HEK293 (cell line): ENCODE data around the gene TMEM50B.

Source experiments
- CTCF ChIA-PET: fragments of 350-600 bp; formaldehyde crosslinking; extraction: SDS; loops from one replicate; lab custom pipeline; 2021; ENCODE audit warnings: antibody characterized with exemption; lab: Yijun Ruan, JAX
- POLR2A ChIA-PET: fragments of 300-600 bp; formaldehyde crosslinking; extraction: SDS; loops from one replicate; lab custom pipeline; 2020; ENCODE audit warnings: antibody characterized with exemption, inconsistent platforms; lab: Yijun Ruan, JAX
- H3K27ac ChIP-seq: fragments of 200-500 bp; sonication (Bioruptor generic); 2 replicates; pipeline ENCODE4 v1.5.1; 2014; ENCODE audit warnings: low read depth, low read length, control low read depth, inconsistent platforms; ENCODE audit errors: extremely low read depth
- H3K36me3 ChIP-seq, 2 experiments: fragments of 200-500 bp in 1 of 2; sonication (Bioruptor generic) in 1 of 2; 1 replicate in 1 of 2; 2 replicates in 1 of 2; pipeline ENCODE4 v1.5.1; 2014 to 2017; ENCODE audit warnings: inconsistent platforms in 2 of 2, low read length in 2 of 2; ENCODE audit not compliant: control insufficient read depth in 2 of 2, insufficient read depth in 1 of 2
- H3K4me1 ChIP-seq: fragments of 200-500 bp; sonication (Bioruptor generic); 2 replicates; pipeline ENCODE4 v1.5.1; 2014; ENCODE audit warnings: mild to moderate bottlenecking, low read length, inconsistent platforms; ENCODE audit not compliant: control insufficient read depth, insufficient read depth
- H3K4me3 ChIP-seq: 2 replicates; pipeline ENCODE4 v1.5.1; 2011; ENCODE audit warnings: low read depth, mild to moderate bottlenecking, control low read depth, low read length, moderate library complexity
- H3K9me3 ChIP-seq: fragments of 200-500 bp; sonication (Bioruptor generic); 2 replicates; pipeline ENCODE4 v1.5.1; 2014; ENCODE audit warnings: low read depth, low read length, inconsistent platforms; ENCODE audit not compliant: control insufficient read depth, insufficient read depth
- EGR2 ChIP-seq: fragments of 450-650 bp; formaldehyde crosslinking; IDR thresholded peaks from 2 replicates; pipeline ENCODE4 v1.5.1; 2016; ENCODE audit warnings: low read depth, missing biosample characterization, missing genetic modification characterization
- GLIS2 ChIP-seq: fragments of 450-650 bp; formaldehyde crosslinking; IDR thresholded peaks from 2 replicates; pipeline ENCODE4 v1.5.1; 2016; ENCODE audit warnings: missing biosample characterization, missing genetic modification characterization
- KLF1 ChIP-seq: fragments of 450-650 bp; formaldehyde crosslinking; IDR thresholded peaks from 2 replicates; pipeline ENCODE4 v1.5.1; 2016; ENCODE audit warnings: missing biosample characterization, missing genetic modification characterization
- KLF16 ChIP-seq: fragments of 450-650 bp; formaldehyde crosslinking; IDR thresholded peaks from 2 replicates; pipeline ENCODE4 v1.5.1; 2017; ENCODE audit warnings: missing biosample characterization, missing genetic modification characterization
- PRDM1 ChIP-seq: fragments of 450-650 bp; formaldehyde crosslinking; IDR thresholded peaks from 2 replicates; pipeline ENCODE4; 2016; ENCODE audit warnings: missing biosample characterization, missing genetic modification characterization
- SALL2 ChIP-seq: fragments of 450-650 bp; formaldehyde crosslinking; IDR thresholded peaks from 2 replicates; pipeline ENCODE4 v1.5.0; 2017; ENCODE audit warnings: missing biosample characterization, mild to moderate bottlenecking, missing genetic modification characterization, borderline replicate concordance
- SCRT1 ChIP-seq: fragments of 450-650 bp; formaldehyde crosslinking; IDR thresholded peaks from 2 replicates; pipeline ENCODE4 v1.5.1; 2016; ENCODE audit warnings: missing biosample characterization, missing genetic modification characterization, borderline replicate concordance
- SCRT2 ChIP-seq: fragments of 450-650 bp; formaldehyde crosslinking; IDR thresholded peaks from 2 replicates; pipeline ENCODE4 v1.5.1; 2016; ENCODE audit warnings: missing biosample characterization, missing genetic modification characterization
- ZBTB10 ChIP-seq: fragments of 450-650 bp; formaldehyde crosslinking; IDR thresholded peaks from 2 replicates; pipeline ENCODE4 v1.5.1; 2016; ENCODE audit warnings: missing biosample characterization, missing genetic modification characterization
- ZBTB11 ChIP-seq: fragments of 450-650 bp; formaldehyde crosslinking; conservative IDR thresholded peaks from 2 replicates; pipeline ENCODE4 v1.5.1; 2016; ENCODE audit warnings: low read depth, missing biosample characterization, missing genetic modification characterization
- ZBTB17 ChIP-seq: fragments of 450-650 bp; formaldehyde crosslinking; IDR thresholded peaks from 2 replicates; pipeline ENCODE4 v1.5.1; 2016; ENCODE audit warnings: missing biosample characterization, missing genetic modification characterization
- ZBTB7A ChIP-seq: fragments of 450-650 bp; formaldehyde crosslinking; IDR thresholded peaks from 2 replicates; pipeline ENCODE4 v1.5.1; 2016; ENCODE audit warnings: low read depth, missing biosample characterization, missing genetic modification characterization
- ZFP37 ChIP-seq: fragments of 450-650 bp; formaldehyde crosslinking; IDR thresholded peaks from 2 replicates; pipeline ENCODE4 v1.5.1; 2016; ENCODE audit warnings: missing biosample characterization, missing genetic modification characterization
- ZFP69B ChIP-seq: fragments of 450-650 bp; formaldehyde crosslinking; IDR thresholded peaks from 2 replicates; pipeline ENCODE4 v1.5.1; 2016; ENCODE audit warnings: missing biosample characterization, missing genetic modification characterization
- ZNF114 ChIP-seq: fragments of 450-650 bp; formaldehyde crosslinking; IDR thresholded peaks from 2 replicates; pipeline ENCODE4 v1.5.0; 2017; ENCODE audit warnings: missing biosample characterization, missing genetic modification characterization
- ZNF133 ChIP-seq: fragments of 450-650 bp; formaldehyde crosslinking; IDR thresholded peaks from 2 replicates; pipeline ENCODE4 v1.5.1; 2016; ENCODE audit warnings: missing biosample characterization, missing genetic modification characterization
- ZNF501 ChIP-seq: fragments of 450-650 bp; formaldehyde crosslinking; IDR thresholded peaks from 2 replicates; pipeline ENCODE4 v1.5.1; 2016; ENCODE audit warnings: missing biosample characterization, missing genetic modification characterization
- ZNF624 ChIP-seq: fragments of 450-650 bp; formaldehyde crosslinking; IDR thresholded peaks from 2 replicates; pipeline ENCODE4 v1.5.1; 2017; ENCODE audit warnings: missing biosample characterization, missing genetic modification characterization
- TF ChIP-seq, protein P1 (sequence below): fragments of 450-650 bp; formaldehyde crosslinking; IDR thresholded peaks from 2 replicates; pipeline ENCODE4 v1.5.1; 2016; ENCODE audit warnings: missing biosample characterization, missing genetic modification characterization
- TF ChIP-seq, protein P2 (sequence below): fragments of 450-650 bp; formaldehyde crosslinking; IDR thresholded peaks from 2 replicates; pipeline ENCODE4 v1.5.1; 2016; ENCODE audit warnings: missing biosample characterization, missing genetic modification characterization

The TMEM50B gene

GRCh38 chr21:33414068-33414467 is 65.7 kb downstream of the TMEM50B start:
- H3K36me3 ChIP-seq = peaks cover 20 to 43% of the 10 kb centered on the region in 2 experiments
- H3K9me3 ChIP-seq = no peaks in the 10 kb centered on the region
- no peaks in the 10 kb centered on the region for H3K4me1 ChIP-seq
- TF ChIP-seq, protein P1, sequence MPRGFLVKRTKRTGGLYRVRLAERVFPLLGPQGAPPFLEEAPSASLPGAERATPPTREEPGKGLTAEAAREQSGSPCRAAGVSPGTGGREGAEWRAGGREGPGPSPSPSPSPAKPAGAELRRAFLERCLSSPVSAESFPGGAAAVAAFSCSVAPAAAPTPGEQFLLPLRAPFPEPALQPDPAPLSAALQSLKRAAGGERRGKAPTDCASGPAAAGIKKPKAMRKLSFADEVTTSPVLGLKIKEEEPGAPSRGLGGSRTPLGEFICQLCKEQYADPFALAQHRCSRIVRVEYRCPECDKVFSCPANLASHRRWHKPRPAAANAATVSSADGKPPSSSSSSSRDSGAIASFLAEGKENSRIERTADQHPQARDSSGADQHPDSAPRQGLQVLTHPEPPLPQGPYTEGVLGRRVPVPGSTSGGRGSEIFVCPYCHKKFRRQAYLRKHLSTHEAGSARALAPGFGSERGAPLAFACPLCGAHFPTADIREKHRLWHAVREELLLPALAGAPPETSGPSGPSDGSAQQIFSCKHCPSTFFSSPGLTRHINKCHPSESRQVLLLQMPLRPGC = no peak
- TF ChIP-seq ZBTB11 (tag by site-specific recombination) (no peak), ZBTB7A (tag by site-specific recombination) (no peak), ZNF501 (tag by site-specific recombination) (no peak), ZNF114 (no peak), KLF16 (tag by site-specific recombination) (no peak), ZBTB10 (tag by site-specific recombination) (no peak), ZNF624 (tag by site-specific recombination) (no peak), ZBTB17 (no peak), ZFP69B (tag by site-specific recombination) (no peak), EGR2 (no peak), SCRT1 (tag by site-specific recombination) (no peak), ZFP37 (tag by site-specific recombination) (no peak), SALL2 (tag by site-specific recombination) (no peak), PRDM1 (tag by site-specific recombination) (no peak), ZNF133 (tag by site-specific recombination) (no peak), SCRT2 (no peak), KLF1 (no peak), GLIS2 (no peak)
- TF ChIP-seq, protein P2, sequence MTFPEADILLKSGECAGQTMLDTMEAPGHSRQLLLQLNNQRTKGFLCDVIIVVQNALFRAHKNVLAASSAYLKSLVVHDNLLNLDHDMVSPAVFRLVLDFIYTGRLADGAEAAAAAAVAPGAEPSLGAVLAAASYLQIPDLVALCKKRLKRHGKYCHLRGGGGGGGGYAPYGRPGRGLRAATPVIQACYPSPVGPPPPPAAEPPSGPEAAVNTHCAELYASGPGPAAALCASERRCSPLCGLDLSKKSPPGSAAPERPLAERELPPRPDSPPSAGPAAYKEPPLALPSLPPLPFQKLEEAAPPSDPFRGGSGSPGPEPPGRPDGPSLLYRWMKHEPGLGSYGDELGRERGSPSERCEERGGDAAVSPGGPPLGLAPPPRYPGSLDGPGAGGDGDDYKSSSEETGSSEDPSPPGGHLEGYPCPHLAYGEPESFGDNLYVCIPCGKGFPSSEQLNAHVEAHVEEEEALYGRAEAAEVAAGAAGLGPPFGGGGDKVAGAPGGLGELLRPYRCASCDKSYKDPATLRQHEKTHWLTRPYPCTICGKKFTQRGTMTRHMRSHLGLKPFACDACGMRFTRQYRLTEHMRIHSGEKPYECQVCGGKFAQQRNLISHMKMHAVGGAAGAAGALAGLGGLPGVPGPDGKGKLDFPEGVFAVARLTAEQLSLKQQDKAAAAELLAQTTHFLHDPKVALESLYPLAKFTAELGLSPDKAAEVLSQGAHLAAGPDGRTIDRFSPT = no peak
- TF ChIP-seq, all 188 proteins: peak for 0
- ChIA-PET POLR2A (no interaction called here), CTCF (interaction anchor here (0.6 to 1.3 kb wide), 2 partner anchors 213 to 217 kb away, joined by 3 to 4 read pairs; no protein-coding TSS in a partner anchor)
- no peak overlapping the region for H3K4me3 ChIP-seq
- no peak overlapping the region for H3K27ac ChIP-seq
